Loucy (cell line): Measurements from ENCODE around the gene ARL3.
A peak's percentile ranks its signal among the peaks of the same experiment; 100 is the strongest.

ENCODE experiments used
- H2AFZ ChIP-seq: fragments of 200-600 bp; sonication (generic); 2 replicates; pipeline ENCODE4 v1.6.0; 2016; ENCODE audit warnings: antibody characterized with exemption, mild to moderate bottlenecking, low read length, moderate library complexity
- H3F3A ChIP-seq: fragments of 200-600 bp; 2 replicates; pipeline ENCODE4 v1.6.0; 2016; ENCODE audit warnings: antibody characterized with exemption, low read depth, mild to moderate bottlenecking
- H3K27me3 ChIP-seq: fragments of 200-600 bp; sonication (generic); 2 replicates; pipeline ENCODE4 v1.6.1; 2014; ENCODE audit warnings: low read length, mild to moderate bottlenecking; ENCODE audit not compliant: insufficient read depth, poor library complexity, severe bottlenecking
- H3K36me3 ChIP-seq: fragments of 200-600 bp; sonication (generic); 2 replicates; pipeline ENCODE4 v1.6.1; 2016; ENCODE audit warnings: low read length; ENCODE audit not compliant: insufficient read depth
- H3K4me1 ChIP-seq: fragments of 200-600 bp; sonication (generic); 2 replicates; pipeline ENCODE4 v1.5.1; 2014; ENCODE audit warnings: low read length, mild to moderate bottlenecking; ENCODE audit not compliant: insufficient read depth, poor library complexity, severe bottlenecking
- H3K4me2 ChIP-seq: fragments of 200-600 bp; sonication (generic); 2 replicates; pipeline ENCODE4 v1.6.0; 2014; ENCODE audit warnings: antibody characterized with exemption, low read length, low read depth, mild to moderate bottlenecking; ENCODE audit not compliant: poor library complexity, severe bottlenecking
- H3K4me3 ChIP-seq: fragments of 200-600 bp; sonication (generic); 2 replicates; pipeline ENCODE4 v1.5.1; 2014; ENCODE audit warnings: low read length, mild to moderate bottlenecking, mixed read lengths; ENCODE audit not compliant: poor library complexity, severe bottlenecking
- H3K79me2 ChIP-seq: fragments of 200-600 bp; sonication (generic); 2 replicates; pipeline ENCODE4 v1.6.1; 2014; ENCODE audit warnings: low read length; ENCODE audit not compliant: insufficient read depth
- H3K9ac ChIP-seq: fragments of 200-600 bp; sonication (generic); 2 replicates; pipeline ENCODE4 v1.6.0; 2014; ENCODE audit warnings: mild to moderate bottlenecking, low read depth, low read length, moderate library complexity; ENCODE audit not compliant: poor library complexity, severe bottlenecking
- H3K9me2 ChIP-seq: fragments of 200-600 bp; sonication (generic); replicated peaks from 2 replicates; pipeline ENCODE4 v1.6.1; 2016; ENCODE audit warnings: low read depth, low read length, mixed read lengths
- H3K9me3 ChIP-seq: fragments of 200-600 bp; sonication (generic); 2 replicates; pipeline ENCODE4 v1.6.1; 2014; ENCODE audit warnings: mild to moderate bottlenecking, antibody characterized with exemption, low read length, low read depth; ENCODE audit not compliant: insufficient read depth
- H4K20me1 ChIP-seq: fragments of 200-600 bp; sonication (generic); 2 replicates; pipeline ENCODE4 v1.6.0; 2014; ENCODE audit warnings: antibody characterized with exemption, low read length, mild to moderate bottlenecking; ENCODE audit not compliant: insufficient read depth, poor library complexity, severe bottlenecking
- EZH2phosphoT487 ChIP-seq: fragments of 200-600 bp; IDR thresholded peaks from 2 replicates; pipeline ENCODE4 v1.6.1; 2018; ENCODE audit warnings: antibody characterized with exemption, mild to moderate bottlenecking, moderate library complexity, borderline replicate concordance
- TF ChIP-seq, protein P1 (sequence below): fragments of 200-600 bp; sonication (generic); conservative IDR thresholded peaks from 2 replicates; pipeline ENCODE4 v1.5.1; 2014; ENCODE audit warnings: mild to moderate bottlenecking, antibody characterized with exemption, low read length

Gene ARL3

DNA sequence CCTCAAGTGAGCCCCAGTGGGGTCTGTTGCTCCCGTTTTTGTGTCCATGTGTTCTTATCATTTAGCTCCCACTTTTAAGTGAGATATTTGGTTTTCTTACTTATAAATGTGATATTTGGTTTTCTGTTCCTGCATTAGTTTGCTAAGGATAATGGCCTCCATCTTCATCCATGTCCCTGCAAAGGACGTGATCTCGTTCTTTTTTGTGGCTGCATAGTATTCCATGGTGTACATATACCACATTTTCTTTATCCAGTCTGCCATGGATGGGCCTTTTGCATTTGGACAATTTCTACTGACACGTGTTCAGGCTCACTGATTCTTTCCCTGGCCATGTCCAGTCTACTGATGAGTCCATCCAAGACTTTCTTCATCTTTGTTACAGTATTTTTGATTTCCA, 9.8 kb upstream of the ARL3 start:
- H3K9me3 ChIP-seq: no peaks in the 10 kb centered on the region
- H3K27me3 ChIP-seq: no peaks in the 10 kb centered on the region
- no peak overlapping the region for H3K9ac ChIP-seq
- H3K4me1 ChIP-seq: peaks cover 15% of the 10 kb centered on the region
- no peak overlapping the region for H3K4me2 ChIP-seq
- H3K79me2 ChIP-seq: peaks cover 28% of the 10 kb centered on the region
- H3K9me2 ChIP-seq: no peaks in the 10 kb centered on the region
- no peak for TF ChIP-seq EZH2phosphoT487
- TF ChIP-seq, protein P1, sequence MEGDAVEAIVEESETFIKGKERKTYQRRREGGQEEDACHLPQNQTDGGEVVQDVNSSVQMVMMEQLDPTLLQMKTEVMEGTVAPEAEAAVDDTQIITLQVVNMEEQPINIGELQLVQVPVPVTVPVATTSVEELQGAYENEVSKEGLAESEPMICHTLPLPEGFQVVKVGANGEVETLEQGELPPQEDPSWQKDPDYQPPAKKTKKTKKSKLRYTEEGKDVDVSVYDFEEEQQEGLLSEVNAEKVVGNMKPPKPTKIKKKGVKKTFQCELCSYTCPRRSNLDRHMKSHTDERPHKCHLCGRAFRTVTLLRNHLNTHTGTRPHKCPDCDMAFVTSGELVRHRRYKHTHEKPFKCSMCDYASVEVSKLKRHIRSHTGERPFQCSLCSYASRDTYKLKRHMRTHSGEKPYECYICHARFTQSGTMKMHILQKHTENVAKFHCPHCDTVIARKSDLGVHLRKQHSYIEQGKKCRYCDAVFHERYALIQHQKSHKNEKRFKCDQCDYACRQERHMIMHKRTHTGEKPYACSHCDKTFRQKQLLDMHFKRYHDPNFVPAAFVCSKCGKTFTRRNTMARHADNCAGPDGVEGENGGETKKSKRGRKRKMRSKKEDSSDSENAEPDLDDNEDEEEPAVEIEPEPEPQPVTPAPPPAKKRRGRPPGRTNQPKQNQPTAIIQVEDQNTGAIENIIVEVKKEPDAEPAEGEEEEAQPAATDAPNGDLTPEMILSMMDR: no peak
- no peaks in the 10 kb centered on the region for H3F3A ChIP-seq
- H3K36me3 ChIP-seq: peaks cover 17% of the 10 kb centered on the region; the same call in 1 of the 2 replicates
- H4K20me1 ChIP-seq: no peaks in the 10 kb centered on the region
- no peak overlapping the region for H3K4me3 ChIP-seq
- H2AFZ ChIP-seq: no peak overlapping the region

GRCh38 chr10:102721954-102722353, 7.8 kb upstream of the ARL3 start:
- Histone ChIP-seq H3K4me2 (no peak overlapping the region), H3K4me1 (peaks cover 24% of the 10 kb centered on the region), H3K9me2 (no peaks in the 10 kb centered on the region), H3K79me2 (peaks cover 45% of the 10 kb centered on the region), H3K27me3 (no peaks in the 10 kb centered on the region), H3K9ac (peak overlapping the region; percentile 5), H4K20me1 (no peaks in the 10 kb centered on the region), H2AFZ (no peak overlapping the region), H3K9me3 (no peaks in the 10 kb centered on the region), H3F3A (no peaks in the 10 kb centered on the region), H3K36me3 (peaks cover 4% of the 10 kb centered on the region; the same call in 1 of the 2 replicates), H3K4me3 (no peak overlapping the region)
- no peak for TF ChIP-seq EZH2phosphoT487
- TF ChIP-seq, protein P1: no peak

DNA sequence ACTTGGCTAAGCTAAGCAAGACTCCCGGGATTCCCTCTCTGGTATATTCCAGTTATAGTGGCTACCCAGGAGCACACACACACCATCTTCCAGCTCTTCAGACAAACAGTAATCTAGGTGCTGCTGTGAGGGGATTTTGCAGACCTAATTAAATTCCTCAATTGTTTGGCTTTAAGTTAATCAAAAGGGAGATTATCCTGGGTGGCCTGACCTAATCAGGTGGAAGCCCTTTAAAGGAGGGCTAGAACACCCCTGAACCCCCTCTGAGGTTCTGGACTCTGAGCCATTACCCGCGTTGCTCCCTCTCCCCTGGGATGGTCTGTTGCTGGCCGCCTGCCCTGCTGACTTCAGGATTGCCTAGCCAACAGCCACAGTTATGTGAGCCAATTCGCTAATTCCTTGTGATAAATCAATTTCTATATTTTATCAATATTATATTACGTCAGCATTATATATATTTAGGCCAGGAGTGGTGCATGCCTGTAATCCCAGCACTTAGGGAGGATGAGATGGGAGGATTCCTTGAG, 6.6 kb upstream of the ARL3 start:
- Histone ChIP-seq H3F3A (no peaks in the 10 kb centered on the region), H2AFZ (no peak overlapping the region), H3K4me2 (no peak overlapping the region), H3K9me3 (no peaks in the 10 kb centered on the region), H3K4me1 (peaks cover 29% of the 10 kb centered on the region), H4K20me1 (no peaks in the 10 kb centered on the region), H3K9me2 (no peaks in the 10 kb centered on the region), H3K4me3 (no peak overlapping the region), H3K79me2 (peaks cover 51% of the 10 kb centered on the region), H3K36me3 (no peaks in the 10 kb centered on the region), H3K9ac (peak overlapping the region; percentile 48), H3K27me3 (no peaks in the 10 kb centered on the region)
- TF ChIP-seq, protein P1: no peak
- no peak for TF ChIP-seq EZH2phosphoT487
